ENCODE measurements around the gene RASSF9. TPM values are rescaled to one million over a fixed set of nuclear protein-coding genes. Genes with fewer than 3 reads are reported as not detected.

RASSF9 gene
- total and polyA plus RNA-seq, 8 donors = 8.2 to 24.6 (median 15.6) TPM

GRCh38 chr12:85872497-85873091 is 36.4 kb upstream of the RASSF9 start:
- Histone ChIP-seq H3K9me3 (no peaks in the 10 kb centered on the region), H3K27me3 (no peaks in the 10 kb centered on the region), H3K36me3 (no peaks in the 10 kb centered on the region), H3K4me3 (no peak overlapping the region), H3K27ac (no peak overlapping the region), H3K4me1 (no peaks in the 10 kb centered on the region)
- DNase-seq = peak in 2 of 4 donors; percentile 23 to 60
- TF ChIP-seq, protein P1, sequence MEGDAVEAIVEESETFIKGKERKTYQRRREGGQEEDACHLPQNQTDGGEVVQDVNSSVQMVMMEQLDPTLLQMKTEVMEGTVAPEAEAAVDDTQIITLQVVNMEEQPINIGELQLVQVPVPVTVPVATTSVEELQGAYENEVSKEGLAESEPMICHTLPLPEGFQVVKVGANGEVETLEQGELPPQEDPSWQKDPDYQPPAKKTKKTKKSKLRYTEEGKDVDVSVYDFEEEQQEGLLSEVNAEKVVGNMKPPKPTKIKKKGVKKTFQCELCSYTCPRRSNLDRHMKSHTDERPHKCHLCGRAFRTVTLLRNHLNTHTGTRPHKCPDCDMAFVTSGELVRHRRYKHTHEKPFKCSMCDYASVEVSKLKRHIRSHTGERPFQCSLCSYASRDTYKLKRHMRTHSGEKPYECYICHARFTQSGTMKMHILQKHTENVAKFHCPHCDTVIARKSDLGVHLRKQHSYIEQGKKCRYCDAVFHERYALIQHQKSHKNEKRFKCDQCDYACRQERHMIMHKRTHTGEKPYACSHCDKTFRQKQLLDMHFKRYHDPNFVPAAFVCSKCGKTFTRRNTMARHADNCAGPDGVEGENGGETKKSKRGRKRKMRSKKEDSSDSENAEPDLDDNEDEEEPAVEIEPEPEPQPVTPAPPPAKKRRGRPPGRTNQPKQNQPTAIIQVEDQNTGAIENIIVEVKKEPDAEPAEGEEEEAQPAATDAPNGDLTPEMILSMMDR (IDR thresholded peaks at IDR 0.05) = peak; percentile 51 to 53
- ATAC-seq = peak; percentile 82
- intact Hi-C loops (cut with DNase I) = loop anchor here in 1 of 2 donors (5.0 kb wide), 1 partner anchor 395 kb away; no protein-coding TSS in a partner anchor

DNA sequence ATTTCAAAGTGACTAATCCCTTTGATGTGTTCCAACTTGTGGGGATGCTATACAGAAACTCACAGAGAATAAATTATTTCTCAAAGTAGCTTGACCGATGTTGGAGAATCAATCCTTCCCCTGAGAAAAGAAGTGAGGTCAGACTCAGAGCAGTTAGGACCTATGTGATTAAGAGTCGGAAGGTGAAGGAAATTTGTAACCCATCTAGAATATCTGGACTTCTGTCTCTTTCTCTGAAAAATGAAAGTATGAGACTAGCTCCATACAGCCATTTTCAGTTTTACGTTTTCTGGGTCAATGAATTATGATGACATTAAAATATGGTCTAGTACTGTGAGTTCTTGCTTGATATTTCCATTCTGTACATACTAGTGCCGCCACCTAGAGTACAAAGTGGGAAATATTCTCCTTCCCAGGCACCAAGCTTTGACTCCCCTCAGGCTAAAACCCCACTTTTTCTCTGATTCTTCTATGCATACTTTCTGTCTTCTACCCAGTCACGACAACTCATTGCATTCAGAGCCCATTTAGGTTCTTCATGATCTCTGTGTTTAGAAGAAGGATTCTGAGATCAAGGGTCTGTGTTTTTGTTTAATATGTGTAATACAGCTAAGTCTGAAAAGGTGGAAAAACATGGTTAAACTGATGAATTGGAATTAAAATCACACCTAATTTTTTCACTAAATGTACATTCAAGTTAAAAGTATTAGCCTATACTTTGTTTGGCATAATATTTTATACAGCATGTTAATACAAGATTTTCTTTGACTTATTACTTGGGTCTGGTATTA is 31.0 kb upstream of the RASSF9 start:
- no peaks in the 10 kb centered on the region for H3K27me3 ChIP-seq
- peak; percentile 97 for ATAC-seq

GRCh38 chr12:85865890-85866289 is 29.7 kb upstream of the RASSF9 start:
- H3K27ac ChIP-seq = no peak overlapping the region
- ATAC-seq (no peak), DNase-seq (no peak)
- intact Hi-C loops (cut with DNase I) = loop anchor here in 1 of 2 donors (10.0 kb wide), 1 partner anchor 291 kb away; no protein-coding TSS in a partner anchor
- H3K9me3 ChIP-seq = no peaks in the 10 kb centered on the region
- H3K36me3 ChIP-seq = no peaks in the 10 kb centered on the region
- no peaks in the 10 kb centered on the region for H3K4me1 ChIP-seq
- H3K27me3 ChIP-seq = no peaks in the 10 kb centered on the region
- TF ChIP-seq, protein P1 (IDR thresholded peaks at IDR 0.05) = no peak
- H3K4me3 ChIP-seq = no peak overlapping the region

More for the DNA sequence above, 31.0 kb upstream of the RASSF9 start:
- intact Hi-C loops (cut with DNase I) = loop anchor here in 1 of 2 donors (10.0 kb wide), 1 partner anchor 292 kb away; no protein-coding TSS in a partner anchor
- Histone ChIP-seq H3K4me3 (no peak overlapping the region), H3K27ac (no peak overlapping the region), H3K9me3 (no peaks in the 10 kb centered on the region), H3K4me1 (no peaks in the 10 kb centered on the region), H3K36me3 (no peaks in the 10 kb centered on the region)
- DNase-seq = peak in 2 of 4 donors; percentile 52 to 65
- TF ChIP-seq, protein P1 (IDR thresholded peaks at IDR 0.05) = peak; percentile 61 to 89

DNA sequence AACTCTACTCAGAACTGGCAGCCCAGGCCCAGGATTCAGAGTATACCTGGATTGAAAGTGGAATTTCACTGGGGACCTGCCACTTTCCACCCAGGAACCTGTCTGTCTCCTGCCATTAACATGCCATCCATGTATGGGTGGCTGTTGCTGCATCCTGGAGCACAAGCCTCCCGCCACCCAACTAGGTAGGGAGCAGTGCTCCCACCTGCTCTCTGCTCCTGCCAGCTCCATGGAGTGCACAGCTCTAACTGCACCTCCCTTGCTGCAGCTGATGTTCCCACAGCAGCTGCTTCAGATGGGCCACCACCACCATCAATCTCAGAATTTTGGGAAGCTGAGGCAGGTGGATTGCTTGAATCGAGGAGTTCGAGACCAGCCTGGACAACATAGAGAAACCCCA is 20.8 kb upstream of the RASSF9 start:
- ATAC-seq = no peak
- H3K27me3 ChIP-seq = no peaks in the 10 kb centered on the region
- DNase-seq = no peak
- no peaks in the 10 kb centered on the region for H3K9me3 ChIP-seq
- TF ChIP-seq, protein P1 (IDR thresholded peaks at IDR 0.05) = no peak
- no peaks in the 10 kb centered on the region for H3K4me1 ChIP-seq
- intact Hi-C loops (cut with DNase I) = no loop called here
- no peaks in the 10 kb centered on the region for H3K36me3 ChIP-seq
- H3K27ac ChIP-seq = no peak overlapping the region
- H3K4me3 ChIP-seq = no peak overlapping the region

- Histone ChIP-seq H3K9me3 (peaks cover 0 to 3% of the 10 kb centered on the region in 2 donors), H3K27me3 (no peaks in the 10 kb centered on the region), H3K27ac (no peak overlapping the region), H3K36me3 (no peaks in the 10 kb centered on the region), H3K4me1 (no peaks in the 10 kb centered on the region), H3K4me3 (no peak overlapping the region)
- intact Hi-C loops (cut with DNase I) = no loop called here
- TF ChIP-seq, protein P1 (IDR thresholded peaks at IDR 0.05) = no peak
- ATAC-seq = no peak
- DNase-seq = peak in 1 of 4 donors; percentile 40
These were observed 19.1 kb upstream of the RASSF9 start for GRCh38 chr12:85855305-85855704.

All from left lung (tissue), 10 donors.